HCT116 (cell line): ENCODE results near the gene BOD1. TPM values are rescaled to one million over a fixed set of nuclear protein-coding genes. Genes with fewer than 3 reads are reported as not detected.

ENCODE experiments used
- ATAC-seq: fragments of 200-7000 bp; cut with Tn5 transposase; 2 replicates; pipeline ENCODE4 v1.9.1; 2020; ENCODE audit warnings: mild to moderate bottlenecking, moderate library complexity
- BruUV-seq: library from RNA; stranded (reverse); fragments of 400-500 nt; replicated peaks from 2 replicates; lab custom pipeline; 2021; lab: Mats Ljungman, UMichigan
- CTCF ChIA-PET: fragments of 300-600 bp; sonication (Branson Sonifier 250); formaldehyde crosslinking; loops from one replicate; lab custom pipeline; 2021; ENCODE audit warnings: antibody characterized with exemption; lab: Charles Lee
- POLR2A ChIA-PET: fragments of 300-600, 350-600 bp; sonication (Branson Sonifier 250); formaldehyde crosslinking; loops from one replicate; lab custom pipeline; 2021; ENCODE audit warnings: antibody characterized with exemption; lab: Charles Lee
- RAD21 ChIA-PET, 2 experiments: fragments of 300-600 bp; sonication (Branson Sonifier 250); formaldehyde crosslinking; loops; one replicate each; lab custom pipeline; 2023; ENCODE audit warnings: low total read pairs in 2 of 2; ENCODE audit not compliant: uncharacterized antibody in 2 of 2, unreplicated experiment in 2 of 2, low non-redundant PET in 1 of 2; lab: Charles Lee
- DNase-seq: peaks from one replicate; pipeline ENCODE4 v3.0.0-alpha.2; 2010; ENCODE audit warnings: low read depth, low spot score
- H2AFZ ChIP-seq: fragments of 200-600 bp; shearing (Covaris generic), sonication (generic); 2 replicates; pipeline ENCODE4 v1.6.1; 2017; ENCODE audit warnings: low read depth, mixed run types, mixed read lengths, antibody characterized with exemption, low read length; ENCODE audit not compliant: poor library complexity, severe bottlenecking
- H3K27ac ChIP-seq: 2 replicates; pipeline ENCODE4 v1.5.1; 2012; ENCODE audit warnings: low read depth, low read length
- H3K27me3 ChIP-seq: fragments of 200-600 bp; sonication (generic); 2 replicates; pipeline ENCODE4 v1.6.1; 2016; ENCODE audit warnings: mixed run types, low read length, mixed read lengths; ENCODE audit not compliant: insufficient read depth
- H3K36me3 ChIP-seq, 2 experiments: fragments of 200-500 bp in 1 of 2; fragments of 200-600 bp in 1 of 2; sonication (Bioruptor generic) in 1 of 2; sonication (generic) in 1 of 2; 2 replicates each; pipeline versions ENCODE4 v1.5.1 to v1.6.1; 2014 to 2016; ENCODE audit warnings: low read length in 2 of 2, inconsistent platforms in 1 of 2, mixed read lengths in 1 of 2, mixed run types in 1 of 2; ENCODE audit not compliant: insufficient read depth in 2 of 2, control insufficient read depth in 1 of 2
- H3K4me1 ChIP-seq, 2 experiments: fragments of 200-600 bp in 1 of 2; sonication (generic) in 1 of 2; 2 replicates each; pipeline versions ENCODE4 v1.5.1 to v1.6.1; 2012 to 2017; ENCODE audit warnings: low read length in 2 of 2, inconsistent platforms in 1 of 2, mild to moderate bottlenecking in 1 of 2, mixed read lengths in 1 of 2, mixed run types in 1 of 2, moderate library complexity in 1 of 2; ENCODE audit not compliant: insufficient read depth in 2 of 2, control insufficient read depth in 1 of 2
- H3K4me2 ChIP-seq: fragments of 200-600 bp; sonication (generic); 2 replicates; pipeline ENCODE4 v1.6.1; 2017; ENCODE audit warnings: mixed run types, low read length, mixed read lengths
- H3K4me3 ChIP-seq, 2 experiments: fragments of 200-600 bp in 1 of 2; sonication (generic) in 1 of 2; replicated peaks in 1 of 2; 2 replicates each; pipeline ENCODE4 v1.5.1; 2011 to 2016; ENCODE audit warnings: low read length in 2 of 2, control low read depth in 1 of 2, low read depth in 1 of 2, mild to moderate bottlenecking in 1 of 2, mixed read lengths in 1 of 2, mixed run types in 1 of 2
- H3K79me2 ChIP-seq: fragments of 200-600 bp; sonication (generic); 2 replicates; pipeline ENCODE4 v1.6.1; 2017; ENCODE audit warnings: mild to moderate bottlenecking, mixed run types, low read length, moderate library complexity, mixed read lengths; ENCODE audit not compliant: insufficient read depth
- H3K9ac ChIP-seq: fragments of 200-600 bp; sonication (generic); 2 replicates; pipeline ENCODE4 v1.6.1; 2016; ENCODE audit warnings: low read length, mixed read lengths
- H3K9me2 ChIP-seq: fragments of 200-600 bp; sonication (generic), shearing (Covaris generic); 2 replicates; pipeline ENCODE4 v1.6.1; 2017; ENCODE audit warnings: mixed run types, mild to moderate bottlenecking, moderate library complexity; ENCODE audit not compliant: insufficient read depth
- H3K9me3 ChIP-seq, 2 experiments: fragments of 200-500 bp in 1 of 2; fragments of 200-600 bp in 1 of 2; sonication (Bioruptor generic) in 1 of 2; sonication (generic) in 1 of 2; 2 replicates each; pipeline ENCODE4 v1.6.1; 2014 to 2017; ENCODE audit warnings: low read length in 2 of 2, mixed read lengths in 2 of 2, inconsistent platforms in 1 of 2, low read depth in 1 of 2, mild to moderate bottlenecking in 1 of 2, mixed run types in 1 of 2, moderate library complexity in 1 of 2; ENCODE audit not compliant: control insufficient read depth in 1 of 2, insufficient read depth in 1 of 2
- H4K20me1 ChIP-seq: fragments of 200-600 bp; sonication (generic), shearing (Covaris generic); 2 replicates; pipeline ENCODE4 v1.6.1; 2017; ENCODE audit warnings: mixed run types, mild to moderate bottlenecking, moderate library complexity; ENCODE audit not compliant: insufficient read depth
- CEBPB ChIP-seq: IDR thresholded peaks from 2 replicates; pipeline ENCODE4 v1.6.1; 2012; ENCODE audit warnings: low read depth
- EGR1 ChIP-seq: IDR thresholded peaks from 2 replicates; pipeline ENCODE4 v1.6.1; 2012; ENCODE audit warnings: low read depth
- EZH2 ChIP-seq: fragments of 200-600 bp; sonication (generic); IDR thresholded peaks from 2 replicates; pipeline ENCODE4 v1.6.1; 2017; ENCODE audit warnings: antibody characterized with exemption, mixed run types
- FOSL1 ChIP-seq: IDR thresholded peaks from 2 replicates; pipeline ENCODE4 v1.6.1; 2012; ENCODE audit warnings: low read depth
- POLR2A ChIP-seq: IDR thresholded peaks from 2 replicates; pipeline ENCODE4 v1.7.0; 2011; ENCODE audit warnings: borderline replicate concordance; ENCODE audit not compliant: insufficient read depth, insufficient read length; ENCODE audit errors: extremely low read depth
- POLR2AphosphoS5 ChIP-seq: IDR thresholded peaks from 2 replicates; pipeline ENCODE4 v1.6.1; 2011; ENCODE audit warnings: mild to moderate bottlenecking, low read depth, low read length, moderate library complexity
- RAD21 ChIP-seq: IDR thresholded peaks from 2 replicates; pipeline ENCODE4 v1.6.1; 2012; ENCODE audit warnings: low read depth, mild to moderate bottlenecking
- SRF ChIP-seq: IDR thresholded peaks from 2 replicates; pipeline ENCODE4 v1.6.1; 2012; ENCODE audit warnings: low read depth
- ZNF274 ChIP-seq: fragments of 200-500 bp; sonication (Bioruptor generic); IDR thresholded peaks from 2 replicates; pipeline ENCODE4 v1.6.1; 2014; ENCODE audit warnings: mild to moderate bottlenecking, low read depth, low read length, inconsistent platforms
- intact Hi-C: fragments of 100-400 bp; cut with micrococcal nuclease; formaldehyde crosslinking; loops from 2 replicates; pipeline ENCODE4 v1.10.0; 2022
- total RNA-seq: library from RNA; stranded (reverse); gene quantifications from one replicate; pipeline ENCODE4 v1.2.1, GENCODE V29; 2021; ENCODE audit not compliant: unreplicated experiment
- TF ChIP-seq, protein P1 (sequence below): IDR thresholded peaks from 2 replicates; pipeline ENCODE4 v1.6.1; 2012
- TF ChIP-seq, protein P2 (sequence below), 3 experiments: fragments of 200-600 bp in 1 of 3; sonication (generic) in 1 of 3; IDR thresholded peaks in 2 of 3; conservative IDR thresholded peaks in 1 of 3; 2 replicates each; pipeline ENCODE4 v1.5.1; 2012 to 2017; ENCODE audit warnings: low read depth in 2 of 3, low read length in 2 of 3, antibody characterized with exemption in 1 of 3, borderline replicate concordance in 1 of 3, control low read depth in 1 of 3, mild to moderate bottlenecking in 1 of 3, mixed read lengths in 1 of 3, mixed run types in 1 of 3, moderate library complexity in 1 of 3; ENCODE audit not compliant: insufficient read depth in 1 of 3
- TF ChIP-seq, protein P3 (sequence below): IDR thresholded peaks from 2 replicates; pipeline ENCODE4 v1.6.1; 2012; ENCODE audit warnings: low read depth

Gene BOD1
- total RNA-seq, 1 experiment from 2014 or later: 60.2 TPM

DNA sequence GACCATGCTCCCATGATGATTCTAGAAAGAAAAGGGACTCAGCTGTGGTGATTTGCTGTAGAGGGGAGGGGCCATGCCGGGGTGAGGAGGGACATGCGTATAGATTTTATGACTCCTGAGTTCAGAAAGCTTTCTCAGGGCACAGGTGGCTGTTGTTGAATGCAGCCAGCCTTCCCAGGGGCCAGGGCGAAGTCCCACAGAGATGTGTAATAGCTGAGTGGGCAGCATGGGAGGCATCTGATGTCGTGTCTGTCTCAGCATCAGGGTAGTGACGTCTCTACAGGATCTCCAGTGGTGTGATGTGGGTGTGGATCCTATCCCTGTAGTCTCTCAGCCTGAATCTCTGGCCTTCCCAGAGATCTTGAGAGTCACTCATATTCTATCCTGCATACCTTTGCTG, 7.8 kb upstream of the BOD1 start:
- intact Hi-C loops: no loop called here

DNA sequence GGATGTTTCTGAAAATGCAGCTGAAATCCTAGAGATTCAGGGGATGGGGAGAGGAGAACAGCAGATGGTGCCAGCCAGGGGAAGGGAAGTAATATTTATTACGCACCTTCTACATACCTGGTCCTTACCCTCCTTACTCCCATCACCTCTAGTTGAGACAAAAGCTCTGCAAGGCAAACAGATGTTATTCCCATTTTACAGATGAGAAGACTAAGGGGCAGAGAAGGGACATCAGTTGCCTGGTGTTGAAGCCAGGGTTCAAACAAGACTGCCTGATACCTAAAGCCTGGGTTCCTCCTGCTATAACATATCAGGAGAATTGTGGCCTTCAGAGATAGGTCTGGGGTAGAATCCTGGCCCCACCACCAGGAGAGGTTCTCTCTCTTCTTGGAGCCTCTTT, 7.3 kb upstream of the BOD1 start:
- no peak for ATAC-seq
- intact Hi-C loops: no loop called here
- Histone ChIP-seq H3K27ac (no peak overlapping the region), H3K9me3 (no peaks in the 10 kb centered on the region), H3K9me2 (no peaks in the 10 kb centered on the region), H3K4me3 (no peak overlapping the region), H2AFZ (no peak overlapping the region), H3K4me2 (no peak overlapping the region), H3K79me2 (no peaks in the 10 kb centered on the region), H3K27me3 (peaks cover 4% of the 10 kb centered on the region; the same call in 1 of the 2 replicates), H3K36me3 (no peaks in the 10 kb centered on the region), H4K20me1 (no peaks in the 10 kb centered on the region), H3K4me1 (no peaks in the 10 kb centered on the region), H3K9ac (no peak overlapping the region)
- no peak for DNase-seq
- CTCF ChIA-PET: interaction anchor here (1.1 kb wide), 1 partner anchor 347 kb away, joined by 5 read pairs; no protein-coding TSS in a partner anchor
- BruUV-seq: no TSS peak
- POLR2A ChIA-PET: interaction anchor here (1.0 kb wide), 1 partner anchor 170 kb away, joined by 3 read pairs; no protein-coding TSS in a partner anchor
- RAD21 ChIA-PET: interaction anchor here in 1 of 2 experiments (0.5 kb wide), 1 partner anchor 349 kb away, joined by 5 read pairs; no protein-coding TSS in a partner anchor
- no peak for TF ChIP-seq SRF
- no peak for TF ChIP-seq RAD21
- TF ChIP-seq, protein P1, sequence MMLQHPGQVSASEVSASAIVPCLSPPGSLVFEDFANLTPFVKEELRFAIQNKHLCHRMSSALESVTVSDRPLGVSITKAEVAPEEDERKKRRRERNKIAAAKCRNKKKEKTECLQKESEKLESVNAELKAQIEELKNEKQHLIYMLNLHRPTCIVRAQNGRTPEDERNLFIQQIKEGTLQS: no peak
- TF ChIP-seq ZNF274: no peak
- TF ChIP-seq FOSL1: no peak
- no peak for TF ChIP-seq CEBPB
- TF ChIP-seq EZH2: no peak
- TF ChIP-seq POLR2A: no peak
- TF ChIP-seq, protein P2, sequence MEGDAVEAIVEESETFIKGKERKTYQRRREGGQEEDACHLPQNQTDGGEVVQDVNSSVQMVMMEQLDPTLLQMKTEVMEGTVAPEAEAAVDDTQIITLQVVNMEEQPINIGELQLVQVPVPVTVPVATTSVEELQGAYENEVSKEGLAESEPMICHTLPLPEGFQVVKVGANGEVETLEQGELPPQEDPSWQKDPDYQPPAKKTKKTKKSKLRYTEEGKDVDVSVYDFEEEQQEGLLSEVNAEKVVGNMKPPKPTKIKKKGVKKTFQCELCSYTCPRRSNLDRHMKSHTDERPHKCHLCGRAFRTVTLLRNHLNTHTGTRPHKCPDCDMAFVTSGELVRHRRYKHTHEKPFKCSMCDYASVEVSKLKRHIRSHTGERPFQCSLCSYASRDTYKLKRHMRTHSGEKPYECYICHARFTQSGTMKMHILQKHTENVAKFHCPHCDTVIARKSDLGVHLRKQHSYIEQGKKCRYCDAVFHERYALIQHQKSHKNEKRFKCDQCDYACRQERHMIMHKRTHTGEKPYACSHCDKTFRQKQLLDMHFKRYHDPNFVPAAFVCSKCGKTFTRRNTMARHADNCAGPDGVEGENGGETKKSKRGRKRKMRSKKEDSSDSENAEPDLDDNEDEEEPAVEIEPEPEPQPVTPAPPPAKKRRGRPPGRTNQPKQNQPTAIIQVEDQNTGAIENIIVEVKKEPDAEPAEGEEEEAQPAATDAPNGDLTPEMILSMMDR (IDR thresholded peaks at IDR 0.05 in 2 of 3, conservative IDR thresholded peaks at IDR 0.05 in 1 of 3; ENCODE audit: borderline replicate concordance in 1 of 3, insufficient read depth in 1 of 3, low read depth in 2 of 3, low read length in 2 of 3): no peak

More for the DNA sequence above, 7.8 kb upstream of the BOD1 start:
- no peaks in the 10 kb centered on the region for H3K79me2 ChIP-seq
- H4K20me1 ChIP-seq: no peaks in the 10 kb centered on the region
- no peaks in the 10 kb centered on the region for H3K36me3 ChIP-seq
- DNase-seq: no peak
- no peaks in the 10 kb centered on the region for H3K4me1 ChIP-seq
- no peak overlapping the region for H2AFZ ChIP-seq
- no peak overlapping the region for H3K27ac ChIP-seq
- H3K9ac ChIP-seq: no peak overlapping the region
- ChIA-PET RAD21 (no interaction called here), POLR2A (no interaction called here), CTCF (no interaction called here)
- H3K27me3 ChIP-seq: peaks cover 4% of the 10 kb centered on the region; the same call in 1 of the 2 replicates
- H3K4me3 ChIP-seq: no peak overlapping the region
- H3K9me2 ChIP-seq: no peaks in the 10 kb centered on the region
- TF ChIP-seq, protein P3, sequence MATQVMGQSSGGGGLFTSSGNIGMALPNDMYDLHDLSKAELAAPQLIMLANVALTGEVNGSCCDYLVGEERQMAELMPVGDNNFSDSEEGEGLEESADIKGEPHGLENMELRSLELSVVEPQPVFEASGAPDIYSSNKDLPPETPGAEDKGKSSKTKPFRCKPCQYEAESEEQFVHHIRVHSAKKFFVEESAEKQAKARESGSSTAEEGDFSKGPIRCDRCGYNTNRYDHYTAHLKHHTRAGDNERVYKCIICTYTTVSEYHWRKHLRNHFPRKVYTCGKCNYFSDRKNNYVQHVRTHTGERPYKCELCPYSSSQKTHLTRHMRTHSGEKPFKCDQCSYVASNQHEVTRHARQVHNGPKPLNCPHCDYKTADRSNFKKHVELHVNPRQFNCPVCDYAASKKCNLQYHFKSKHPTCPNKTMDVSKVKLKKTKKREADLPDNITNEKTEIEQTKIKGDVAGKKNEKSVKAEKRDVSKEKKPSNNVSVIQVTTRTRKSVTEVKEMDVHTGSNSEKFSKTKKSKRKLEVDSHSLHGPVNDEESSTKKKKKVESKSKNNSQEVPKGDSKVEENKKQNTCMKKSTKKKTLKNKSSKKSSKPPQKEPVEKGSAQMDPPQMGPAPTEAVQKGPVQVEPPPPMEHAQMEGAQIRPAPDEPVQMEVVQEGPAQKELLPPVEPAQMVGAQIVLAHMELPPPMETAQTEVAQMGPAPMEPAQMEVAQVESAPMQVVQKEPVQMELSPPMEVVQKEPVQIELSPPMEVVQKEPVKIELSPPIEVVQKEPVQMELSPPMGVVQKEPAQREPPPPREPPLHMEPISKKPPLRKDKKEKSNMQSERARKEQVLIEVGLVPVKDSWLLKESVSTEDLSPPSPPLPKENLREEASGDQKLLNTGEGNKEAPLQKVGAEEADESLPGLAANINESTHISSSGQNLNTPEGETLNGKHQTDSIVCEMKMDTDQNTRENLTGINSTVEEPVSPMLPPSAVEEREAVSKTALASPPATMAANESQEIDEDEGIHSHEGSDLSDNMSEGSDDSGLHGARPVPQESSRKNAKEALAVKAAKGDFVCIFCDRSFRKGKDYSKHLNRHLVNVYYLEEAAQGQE: no peak
- TF ChIP-seq EZH2 (no peak), EGR1 (no peak), POLR2AphosphoS5 (no peak)
- no TSS peak for BruUV-seq
- no peaks in the 10 kb centered on the region for H3K9me3 ChIP-seq
- H3K4me2 ChIP-seq: no peak overlapping the region
- no peak for ATAC-seq
